ENCODE data around the gene AKR1B1. TPM values are rescaled to one million over a fixed set of nuclear protein-coding genes. Genes with fewer than 3 reads are reported as not detected.
A peak's percentile ranks its signal among the peaks of the same experiment; 100 is the strongest.

AKR1B1 gene
- total and polyA plus RNA-seq, 4 donors, result 27.0 to 76.0 (median 46.4) TPM

GRCh38 chr7:134451656-134452055 is 7.2 kb downstream of the AKR1B1 start:
- Histone ChIP-seq H3K36me3 (ENCODE audit: control insufficient read depth in 4 of 4, insufficient read depth in 4 of 4, low read length in 4 of 4) (peaks cover 10 to 24% (median 19%) of the 10 kb centered on the region in 4 donors), H3K9me3 (ENCODE audit: control insufficient read depth in 4 of 4, insufficient read depth in 3 of 4, low read length in 3 of 4) (no peaks in the 10 kb centered on the region), H3K4me3 (no peak overlapping the region), H3K9ac (ENCODE audit: insufficient read depth in 1 of 2, low read length in 2 of 2) (no peak overlapping the region), H3K27ac (ENCODE audit: low read depth in 1 of 2, low read length in 1 of 2) (no peak overlapping the region), H3K27me3 (ENCODE audit: control insufficient read depth in 3 of 3, insufficient read depth in 3 of 3, low read length in 2 of 3) (no peaks in the 10 kb centered on the region), H3K4me1 (ENCODE audit: control insufficient read depth in 5 of 5, insufficient read depth in 5 of 5, low read length in 5 of 5) (peaks cover 8 to 25% (median 9%) of the 10 kb centered on the region in 5 donors)
- WGBS, 2 donors, result 87 to 90% methylated on average over 11 of the region's 11 CpGs
- ATAC-seq (ENCODE audit: insufficient read depth, low FRiP score) (no peak), DNase-seq (no peak)
- no peak for TF ChIP-seq CTCF (IDR thresholded peaks at IDR 0.05; ENCODE audit: control extremely low read depth, extremely low read depth)

- no peak overlapping the region for H3K27ac ChIP-seq (ENCODE audit: low read depth in 1 of 2, low read length in 1 of 2)
- H3K9me3 ChIP-seq (ENCODE audit: control insufficient read depth in 4 of 4, insufficient read depth in 3 of 4, low read length in 3 of 4), result no peaks in the 10 kb centered on the region
- no peak overlapping the region for H3K4me3 ChIP-seq
- H3K36me3 ChIP-seq (ENCODE audit: control insufficient read depth in 4 of 4, insufficient read depth in 4 of 4, low read length in 4 of 4), result peaks cover 16 to 27% (median 22%) of the 10 kb centered on the region in 4 donors
- peaks cover 8 to 25% (median 9%) of the 10 kb centered on the region in 5 donors for H3K4me1 ChIP-seq (ENCODE audit: control insufficient read depth in 5 of 5, insufficient read depth in 5 of 5, low read length in 5 of 5)
- no peak overlapping the region for H3K9ac ChIP-seq (ENCODE audit: insufficient read depth in 1 of 2, low read length in 2 of 2)
- ATAC-seq (ENCODE audit: insufficient read depth, low FRiP score) (no peak), DNase-seq (peak in 1 of 3 donors; percentile 41)
- TF ChIP-seq CTCF (IDR thresholded peaks at IDR 0.05; ENCODE audit: control extremely low read depth, extremely low read depth), result no peak
- H3K27me3 ChIP-seq (ENCODE audit: control insufficient read depth in 3 of 3, insufficient read depth in 3 of 3, low read length in 2 of 3), result no peaks in the 10 kb centered on the region
- 85 to 92% methylated on average over 14 of the region's 14 CpGs for WGBS, 2 donors
Measured at GRCh38 chr7:134450294-134451000, 8.5 kb downstream of the AKR1B1 start.

GRCh38 chr7:134449680-134450079 is 9.2 kb downstream of the AKR1B1 start:
- peaks cover 16 to 31% (median 25%) of the 10 kb centered on the region in 4 donors for H3K36me3 ChIP-seq (ENCODE audit: control insufficient read depth in 4 of 4, insufficient read depth in 4 of 4, low read length in 4 of 4)
- 76 to 84% methylated on average over 7 of the region's 7 CpGs for WGBS, 2 donors
- no peak for ATAC-seq (ENCODE audit: insufficient read depth, low FRiP score)

More at GRCh38 chr7:134449680-134450079, 9.2 kb downstream of the AKR1B1 start:
- no peaks in the 10 kb centered on the region for H3K9me3 ChIP-seq (ENCODE audit: control insufficient read depth in 4 of 4, insufficient read depth in 3 of 4, low read length in 3 of 4)
- no peaks in the 10 kb centered on the region for H3K27me3 ChIP-seq (ENCODE audit: control insufficient read depth in 3 of 3, insufficient read depth in 3 of 3, low read length in 2 of 3)
- H3K27ac ChIP-seq (ENCODE audit: low read depth in 1 of 2, low read length in 1 of 2), result no peak overlapping the region
- no peak for DNase-seq
- H3K4me3 ChIP-seq, result no peak overlapping the region
- no peak overlapping the region for H3K9ac ChIP-seq (ENCODE audit: insufficient read depth in 1 of 2, low read length in 2 of 2)
- no peak for TF ChIP-seq CTCF (IDR thresholded peaks at IDR 0.05; ENCODE audit: control extremely low read depth, extremely low read depth)
- H3K4me1 ChIP-seq (ENCODE audit: control insufficient read depth in 5 of 5, insufficient read depth in 5 of 5, low read length in 5 of 5), result peaks cover 8 to 20% (median 8%) of the 10 kb centered on the region in 5 donors

All from lung (tissue), 12 donors.